Measurements from ENCODE around the gene ACTN1. TPM values are rescaled to one million over a fixed set of nuclear protein-coding genes. Genes with fewer than 3 reads are reported as not detected.
"Not testable (repeated sequence)": the region's sequence is repeated elsewhere in the genome, so short reads cannot be mapped to it uniquely, and the experiment has no call there.

The ACTN1 gene
- total RNA-seq, 4 donors from 2014 or later, result 40.3 to 585 (median 80.1) TPM

GRCh38 chr14:68975667-68976066 lies 3.4 kb downstream of the ACTN1 start:
- TF ChIP-seq POLR2A (IDR thresholded peaks at IDR 0.05) (no peak), CTCF (IDR thresholded peaks at IDR 0.05) (no peak)
- Histone ChIP-seq H3K27ac (peak overlapping the region; percentile 82 to 95 (median 86)), H3K9me3 (no peaks in the 10 kb centered on the region), H3K36me3 (no peaks in the 10 kb centered on the region), H3K4me1 (peaks cover 0 to 40% (median 8%) of the 10 kb centered on the region in 4 donors), H3K27me3 (no peaks in the 10 kb centered on the region), H3K4me3 (peak overlapping the region in 1 of 4 donors; percentile 78)
- DNase-seq, result no peak

DNA sequence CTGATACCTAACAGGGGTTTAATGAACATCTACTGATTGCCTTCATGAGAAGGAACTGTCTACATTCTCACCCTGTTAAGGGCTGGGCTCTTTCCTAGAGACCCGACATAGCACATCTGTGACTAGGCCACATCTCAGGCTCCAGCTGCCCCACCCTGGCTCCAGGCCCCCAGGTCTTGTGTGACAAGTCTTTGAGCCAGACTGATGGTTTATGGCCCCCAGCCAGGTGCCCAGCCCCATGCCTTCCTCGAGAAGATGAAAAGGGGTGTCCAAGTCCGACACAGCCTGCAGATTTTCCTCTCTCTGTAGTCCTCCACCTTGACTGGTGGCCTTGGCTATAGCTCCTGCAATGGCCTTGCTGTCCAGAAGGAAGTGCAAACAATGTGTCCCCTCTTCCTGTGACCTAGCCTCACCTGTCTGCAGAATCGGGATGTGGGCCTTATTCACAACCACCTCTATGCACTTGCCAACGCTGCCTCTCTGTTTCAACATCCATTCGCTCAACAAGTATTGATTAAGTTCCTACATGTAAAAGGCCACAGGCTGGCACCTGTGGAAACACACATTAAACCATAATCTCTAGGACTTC lies 4.2 kb downstream of the ACTN1 start:
- no peak for DNase-seq
- peak overlapping the region in 3 of 4 donors; percentile 9 to 95 (median 28) for H3K27ac ChIP-seq
- no peak overlapping the region for H3K4me3 ChIP-seq
- peaks cover 0 to 42% (median 8%) of the 10 kb centered on the region in 4 donors for H3K4me1 ChIP-seq
- H3K36me3 ChIP-seq, result no peaks in the 10 kb centered on the region
- H3K27me3 ChIP-seq, result no peaks in the 10 kb centered on the region
- no peak for TF ChIP-seq CTCF (IDR thresholded peaks at IDR 0.05)
- TF ChIP-seq POLR2A (IDR thresholded peaks at IDR 0.05), result no peak
- H3K9me3 ChIP-seq, result no peaks in the 10 kb centered on the region

GRCh38 chr14:68973639-68974038 lies 5.5 kb downstream of the ACTN1 start:
- peaks cover 0 to 52% (median 9%) of the 10 kb centered on the region in 4 donors for H3K4me1 ChIP-seq
- TF ChIP-seq CTCF (IDR thresholded peaks at IDR 0.05) (no peak), POLR2A (IDR thresholded peaks at IDR 0.05) (no peak)
- H3K27me3 ChIP-seq, result no peaks in the 10 kb centered on the region
- H3K4me3 ChIP-seq, result no peak overlapping the region
- H3K9me3 ChIP-seq, result no peaks in the 10 kb centered on the region
- no peak for DNase-seq
- no peaks in the 10 kb centered on the region for H3K36me3 ChIP-seq
- peak overlapping the region in 1 of 4 donors; percentile 95 for H3K27ac ChIP-seq

- Histone ChIP-seq H3K4me1 (peaks cover 0 to 56% (median 10%) of the 10 kb centered on the region in 4 donors), H3K27ac (peak overlapping the region in 3 of 4 donors; percentile 16 to 95 (median 39))
- H3K27me3 ChIP-seq, H3K4me3 ChIP-seq, H3K36me3 ChIP-seq, DNase-seq, H3K9me3 ChIP-seq: not testable (repeated sequence)
Measured at GRCh38 chr14:68973219-68973565, 5.9 kb downstream of the ACTN1 start.

GRCh38 chr14:68972507-68973218 lies 6.4 kb downstream of the ACTN1 start:
- Histone ChIP-seq H3K4me3 (no peak overlapping the region), H3K9me3 (no peaks in the 10 kb centered on the region), H3K27me3 (no peaks in the 10 kb centered on the region), H3K27ac (peak overlapping the region in 3 of 4 donors; percentile 16 to 95 (median 39)), H3K36me3 (no peaks in the 10 kb centered on the region), H3K4me1 (peaks cover 0 to 60% (median 7%) of the 10 kb centered on the region in 4 donors)
- DNase-seq, result no peak
- TF ChIP-seq CTCF (IDR thresholded peaks at IDR 0.05) (no peak), POLR2A (IDR thresholded peaks at IDR 0.05) (no peak)

- Histone ChIP-seq H3K4me1 (peaks cover 0 to 60% (median 3%) of the 10 kb centered on the region in 4 donors), H3K36me3 (no peaks in the 10 kb centered on the region), H3K27me3 (no peaks in the 10 kb centered on the region), H3K9me3 (no peaks in the 10 kb centered on the region), H3K27ac (peak overlapping the region in 3 of 4 donors; percentile 56 to 95 (median 65)), H3K4me3 (no peak overlapping the region)
- TF ChIP-seq CTCF (IDR thresholded peaks at IDR 0.05) (no peak), POLR2A (IDR thresholded peaks at IDR 0.05) (no peak)
- no peak for DNase-seq
Measured at GRCh38 chr14:68971411-68972035, 7.6 kb downstream of the ACTN1 start.
